ENCODE measurements around the gene RIMS4.

- TF ChIP-seq CTCF (IDR thresholded peaks at IDR 0.05) (no peak), EZH2 (IDR thresholded peaks at IDR 0.05) (no peak)
Measured at GRCh38 chr20:44709797-44710196, 100.5 kb downstream of the RIMS4 start.

All from neural progenitor cell (in vitro differentiated cells).